Amniotic stem cell (primary cell): ENCODE data around the gene HTRA3.
"Not testable (repeated sequence)": the region's sequence is repeated elsewhere in the genome, so short reads cannot be mapped to it uniquely, and the experiment has no call there.

ENCODE experiments used
- DNase-seq: peaks from one replicate; lab custom pipeline; 2025; lab: John Stamatoyannopoulos, UW

Gene HTRA3

GRCh38 chr4:8328456-8328855, 58.9 kb downstream of the HTRA3 start:
- DNase-seq = no peak

- DNase-seq = no peak
Measured at GRCh38 chr4:8328866-8329559, 59.5 kb downstream of the HTRA3 start.

GRCh38 chr4:8329560-8329858, 60.0 kb downstream of the HTRA3 start:
- DNase-seq = no peak

- DNase-seq = no peak
Measured at GRCh38 chr4:8329859-8330761, 60.6 kb downstream of the HTRA3 start.

- DNase-seq = no peak
Measured at GRCh38 chr4:8330821-8331574, 61.4 kb downstream of the HTRA3 start.

- DNase-seq = no peak
Measured at GRCh38 chr4:8331575-8331955, 62.0 kb downstream of the HTRA3 start.

GRCh38 chr4:8332038-8332857, 62.7 kb downstream of the HTRA3 start:
- DNase-seq = no peak

- DNase-seq = no peak
Measured at GRCh38 chr4:8332891-8333331, 63.4 kb downstream of the HTRA3 start.

GRCh38 chr4:8333726-8334460, 64.3 kb downstream of the HTRA3 start:
- DNase-seq = no peak

GRCh38 chr4:8334786-8335460, 65.4 kb downstream of the HTRA3 start:
- no peak for DNase-seq

GRCh38 chr4:8335848-8336247, 66.3 kb downstream of the HTRA3 start:
- DNase-seq = no peak

GRCh38 chr4:8336412-8337075, 67.0 kb downstream of the HTRA3 start:
- DNase-seq = no peak

GRCh38 chr4:8338351-8338961, 68.9 kb downstream of the HTRA3 start:
- DNase-seq = no peak

GRCh38 chr4:8340781-8341241, 71.3 kb downstream of the HTRA3 start:
- no peak for DNase-seq

- not testable (repeated sequence) for DNase-seq
Measured at GRCh38 chr4:8341281-8341680, 71.7 kb downstream of the HTRA3 start.

GRCh38 chr4:8341691-8342090, 72.1 kb downstream of the HTRA3 start:
- no peak for DNase-seq

GRCh38 chr4:8342651-8343261, 73.2 kb downstream of the HTRA3 start:
- DNase-seq = no peak

GRCh38 chr4:8343262-8343966, 73.9 kb downstream of the HTRA3 start:
- no peak for DNase-seq
